HepG2 (cell line): ENCODE data around the gene ANKRD39. TPM values are rescaled to one million over a fixed set of nuclear protein-coding genes. Genes with fewer than 3 reads are reported as not detected.

Experiments used
- CCDC6 ChIP-seq: sonication (generic); formaldehyde crosslinking; IDR thresholded peaks from 2 replicates; pipeline ENCODE4 v1.8.1; 2022; ENCODE audit warnings: mild to moderate bottlenecking, missing genetic modification reagents, moderate library complexity
- FOXP4 ChIP-seq: sonication (generic); formaldehyde crosslinking; IDR thresholded peaks from 2 replicates; pipeline ENCODE4 v1.4.0; 2020; ENCODE audit warnings: missing genetic modification reagents
- HNF1B ChIP-seq: sonication (generic); formaldehyde crosslinking; IDR thresholded peaks from 2 replicates; pipeline ENCODE4 v1.5.1; 2020; ENCODE audit warnings: mild to moderate bottlenecking, moderate library complexity, missing genetic modification reagents
- KDM1A ChIP-seq: IDR thresholded peaks from 2 replicates; pipeline ENCODE4 v1.6.1; 2016; ENCODE audit warnings: missing compliant biosample characterization
- KMT2B ChIP-seq: IDR thresholded peaks from 2 replicates; pipeline ENCODE4 v1.6.1; 2016; ENCODE audit warnings: missing genetic modification reagents, missing compliant biosample characterization
- MZF1 ChIP-seq: sonication (generic); formaldehyde crosslinking; IDR thresholded peaks from 2 replicates; pipeline ENCODE4 v1.8.1; 2023; ENCODE audit warnings: mild to moderate bottlenecking, missing genetic modification reagents, borderline replicate concordance
- PHF5A ChIP-seq: IDR thresholded peaks from one replicate; pipeline ENCODE4 v1.6.1; 2018; ENCODE audit warnings: low read depth, missing genetic modification reagents; ENCODE audit not compliant: unreplicated experiment
- POLR2AphosphoS2 ChIP-seq: IDR thresholded peaks from 2 replicates; pipeline ENCODE4 v1.6.1; 2011; ENCODE audit warnings: low read depth, low read length, improper control_type of control experiment
- POLR2G ChIP-seq: fragments of 200-400 bp; formaldehyde crosslinking; IDR thresholded peaks from 2 replicates; pipeline ENCODE4 v1.6.1; 2018; ENCODE audit warnings: mild to moderate bottlenecking, low read depth, low read length, moderate library complexity
- REST ChIP-seq, 2 experiments: IDR thresholded peaks; 2 replicates each; pipeline ENCODE4 v1.6.1; 2011 to 2012; ENCODE audit warnings: low read length in 2 of 2, borderline replicate concordance in 1 of 2, low read depth in 1 of 2, mild to moderate bottlenecking in 1 of 2, moderate library complexity in 1 of 2
- SRSF4 ChIP-seq: fragments of 200-400 bp; formaldehyde crosslinking; IDR thresholded peaks from one replicate; pipeline ENCODE4 v1.6.1; 2018; ENCODE audit warnings: mild to moderate bottlenecking, low read depth, low read length, moderate library complexity; ENCODE audit not compliant: poor library complexity, severe bottlenecking
- TRAFD1 ChIP-seq: sonication (generic); formaldehyde crosslinking; IDR thresholded peaks from 2 replicates; pipeline ENCODE4 v1.5.1; 2020; ENCODE audit warnings: missing genetic modification reagents, mild to moderate bottlenecking, borderline replicate concordance
- YY1 ChIP-seq: IDR thresholded peaks from 2 replicates; pipeline ENCODE4 v1.6.1; 2011; ENCODE audit warnings: low read length, low read depth, moderate library complexity, mild to moderate bottlenecking; ENCODE audit not compliant: insufficient read depth, insufficient replicate concordance
- ZBTB42 ChIP-seq: sonication (generic); formaldehyde crosslinking; IDR thresholded peaks from 2 replicates; pipeline ENCODE4 v1.5.0; 2020; ENCODE audit warnings: mild to moderate bottlenecking, missing genetic modification reagents
- ZBTB46 ChIP-seq: sonication (generic); formaldehyde crosslinking; IDR thresholded peaks from 2 replicates; pipeline ENCODE4 v1.4.0; 2020; ENCODE audit warnings: mild to moderate bottlenecking, missing genetic modification reagents, borderline replicate concordance
- ZEB1 ChIP-seq: IDR thresholded peaks from 2 replicates; pipeline ENCODE4 v1.6.1; 2012; ENCODE audit warnings: mild to moderate bottlenecking, low read depth, inconsistent platforms; ENCODE audit not compliant: insufficient replicate concordance
- ZNF724P ChIP-seq: sonication (generic); formaldehyde crosslinking; IDR thresholded peaks from 2 replicates; pipeline ENCODE4 v1.8.0; 2022; ENCODE audit warnings: missing genetic modification reagents, borderline replicate concordance
- polyA plus RNA-seq, 8 experiments: library from polyadenylated mRNA; depleted of rRNA in 3 of 8; stranded (reverse) in 7 of 8; unstranded in 1 of 8; fragments of >200 nt; fragmentation: Illumina TruSeq in 4 of 8; extraction: Trizol in 4 of 8; gene quantifications; 2 replicates each; pipeline versions ENCODE4 v1.2.1 to v1.2.3, GENCODE V29; 2011 to 2016; ENCODE audit warnings: low read depth in 4 of 8, missing spikeins in 1 of 8, mixed read lengths in 1 of 8; ENCODE audit not compliant: insufficient read depth in 1 of 8
- total RNA-seq, 5 experiments: library from RNA; depleted of rRNA; stranded (reverse); fragments of >200 nt; fragmentation: Illumina TruSeq; extraction: Trizol; gene quantifications; 2 replicates each; pipeline ENCODE4 v1.2.3, GENCODE V29; 2016; ENCODE audit warnings: low read depth in 1 of 5

The ANKRD39 gene
- total and polyA plus RNA-seq, 2 of the 13 experiments (the other 11 are each of a cell fraction or from before 2014, with no cell fraction given): 23.2 to 24.8 TPM

GRCh38 chr2:96867756-96868554 is 10.1 kb upstream of the ANKRD39 start (continued):
- TF ChIP-seq HNF1B (CRISPR knock-in tag) (no peak), POLR2AphosphoS2 (peak; percentile 36; the same call in 1 of the 2 replicates), FOXP4 (no peak), KDM1A (CRISPR knock-in tag) (0 out of 2 replicates have a peak, but pooled peaks have one; percentile 26), TRAFD1 (no peak), ZBTB42 (CRISPR knock-in tag) (no peak), CCDC6 (no peak), REST (IDR thresholded peaks at IDR 0.05; ENCODE audit: borderline replicate concordance in 1 of 2, low read depth in 1 of 2, low read length in 2 of 2) (no peak), MZF1 (CRISPR knock-in tag) (peak; percentile 75; the same call in 1 of the 2 replicates), ZBTB46 (no peak), PHF5A (peak; percentile 19), ZEB1 (no peak), ZNF724P (CRISPR knock-in tag) (no peak), KMT2B (no peak; the same call in 1 of the 2 replicates), POLR2G (peak; percentile 93; the same call in 1 of the 2 replicates), SRSF4 (no peak), YY1 (peak; percentile 62)
